T-helper 1 cell treated with Interleukin-12 subunit alpha and Interleukin-12 subunit beta and Interleukin-4 antibody, amounts not matched to agents 30 μg/mL and 1 μg/mL, for 36 hours (primary cell): ENCODE data around the gene CARD19.

Experiments used
- H3K27ac Mint-ChIP-seq: one replicate; pipeline ENCODE4 v1.8.0; 2021; ENCODE audit warnings: mild to moderate bottlenecking, mixed read lengths
- H3K27me3 Mint-ChIP-seq: one replicate; pipeline ENCODE4 v1.8.0; 2021; ENCODE audit warnings: low read depth, mixed read lengths
- H3K36me3 Mint-ChIP-seq: one replicate; pipeline ENCODE4 v1.8.0; 2021; ENCODE audit warnings: low read depth, mixed read lengths
- H3K4me1 Mint-ChIP-seq: one replicate; pipeline ENCODE4 v1.8.0; 2021; ENCODE audit warnings: low read depth, mixed read lengths
- H3K4me3 Mint-ChIP-seq: one replicate; pipeline ENCODE4 v1.8.0; 2021; ENCODE audit warnings: mild to moderate bottlenecking, moderate library complexity, mixed read lengths
- H3K9me3 Mint-ChIP-seq: one replicate; pipeline ENCODE4 v1.8.0; 2021; ENCODE audit warnings: mixed read lengths

CARD19 gene

GRCh38 chr9:93059011-93059714 lies 36.9 kb upstream of the CARD19 start:
- Mint-ChIP-seq H3K36me3 (peaks cover 22% of the 10 kb centered on the region), H3K4me1 (peaks cover 52% of the 10 kb centered on the region), H3K27me3 (no peaks in the 10 kb centered on the region), H3K27ac (peak overlapping the region; percentile 95), H3K9me3 (no peaks in the 10 kb centered on the region), H3K4me3 (peak overlapping the region; percentile 91)

GRCh38 chr9:93059715-93060578 lies 36.1 kb upstream of the CARD19 start:
- H3K27me3 Mint-ChIP-seq: no peaks in the 10 kb centered on the region
- peaks cover 59% of the 10 kb centered on the region for H3K4me1 Mint-ChIP-seq
- no peaks in the 10 kb centered on the region for H3K9me3 Mint-ChIP-seq
- peak overlapping the region; percentile 91 for H3K4me3 Mint-ChIP-seq
- H3K36me3 Mint-ChIP-seq: peaks cover 30% of the 10 kb centered on the region
- peak overlapping the region; percentile 95 for H3K27ac Mint-ChIP-seq

GRCh38 chr9:93060746-93061259 lies 35.2 kb upstream of the CARD19 start:
- Mint-ChIP-seq H3K4me3 (peak overlapping the region; percentile 91), H3K27ac (peak overlapping the region; percentile 95), H3K36me3 (peaks cover 35% of the 10 kb centered on the region), H3K9me3 (no peaks in the 10 kb centered on the region), H3K27me3 (no peaks in the 10 kb centered on the region), H3K4me1 (peaks cover 65% of the 10 kb centered on the region)

- H3K4me1 Mint-ChIP-seq: peaks cover 68% of the 10 kb centered on the region
- no peaks in the 10 kb centered on the region for H3K27me3 Mint-ChIP-seq
- peak overlapping the region; percentile 91 for H3K4me3 Mint-ChIP-seq
- no peaks in the 10 kb centered on the region for H3K9me3 Mint-ChIP-seq
- H3K36me3 Mint-ChIP-seq: peaks cover 38% of the 10 kb centered on the region
- H3K27ac Mint-ChIP-seq: peak overlapping the region; percentile 95
Measured at GRCh38 chr9:93061260-93061751, 34.7 kb upstream of the CARD19 start.

- Mint-ChIP-seq H3K27ac (peak overlapping the region; percentile 95), H3K36me3 (peaks cover 43% of the 10 kb centered on the region), H3K27me3 (no peaks in the 10 kb centered on the region), H3K9me3 (no peaks in the 10 kb centered on the region), H3K4me1 (peaks cover 73% of the 10 kb centered on the region), H3K4me3 (peak overlapping the region; percentile 91)
Measured at GRCh38 chr9:93061791-93062763, 33.9 kb upstream of the CARD19 start.

GRCh38 chr9:93064392-93065134 lies 31.5 kb upstream of the CARD19 start:
- Mint-ChIP-seq H3K36me3 (peaks cover 56% of the 10 kb centered on the region), H3K27me3 (no peaks in the 10 kb centered on the region), H3K9me3 (no peaks in the 10 kb centered on the region), H3K4me1 (peaks cover 75% of the 10 kb centered on the region), H3K4me3 (peak overlapping the region; percentile 81), H3K27ac (peak overlapping the region; percentile 96)

GRCh38 chr9:93065135-93065720 lies 30.8 kb upstream of the CARD19 start:
- no peaks in the 10 kb centered on the region for H3K27me3 Mint-ChIP-seq
- H3K27ac Mint-ChIP-seq: peak overlapping the region; percentile 96
- H3K36me3 Mint-ChIP-seq: peaks cover 54% of the 10 kb centered on the region
- H3K4me3 Mint-ChIP-seq: peak overlapping the region; percentile 81
- H3K4me1 Mint-ChIP-seq: peaks cover 73% of the 10 kb centered on the region
- no peaks in the 10 kb centered on the region for H3K9me3 Mint-ChIP-seq

- H3K36me3 Mint-ChIP-seq: peaks cover 50% of the 10 kb centered on the region
- no peaks in the 10 kb centered on the region for H3K9me3 Mint-ChIP-seq
- peaks cover 59% of the 10 kb centered on the region for H3K4me1 Mint-ChIP-seq
- H3K27me3 Mint-ChIP-seq: no peaks in the 10 kb centered on the region
- H3K4me3 Mint-ChIP-seq: peak overlapping the region; percentile 12
- peak overlapping the region; percentile 45 for H3K27ac Mint-ChIP-seq
Measured at GRCh38 chr9:93066978-93067603, 28.9 kb upstream of the CARD19 start.

GRCh38 chr9:93068956-93069355 lies 27.1 kb upstream of the CARD19 start:
- Mint-ChIP-seq H3K36me3 (peaks cover 50% of the 10 kb centered on the region), H3K4me1 (peaks cover 50% of the 10 kb centered on the region), H3K27me3 (no peaks in the 10 kb centered on the region), H3K4me3 (no peak overlapping the region), H3K27ac (no peak overlapping the region), H3K9me3 (no peaks in the 10 kb centered on the region)

- H3K27me3 Mint-ChIP-seq: no peaks in the 10 kb centered on the region
- H3K9me3 Mint-ChIP-seq: no peaks in the 10 kb centered on the region
- peaks cover 34% of the 10 kb centered on the region for H3K4me1 Mint-ChIP-seq
- no peak overlapping the region for H3K4me3 Mint-ChIP-seq
- peaks cover 37% of the 10 kb centered on the region for H3K36me3 Mint-ChIP-seq
- H3K27ac Mint-ChIP-seq: no peak overlapping the region
Measured at GRCh38 chr9:93071464-93071863, 24.6 kb upstream of the CARD19 start.

- no peaks in the 10 kb centered on the region for H3K27me3 Mint-ChIP-seq
- peak overlapping the region; percentile 49 for H3K27ac Mint-ChIP-seq
- H3K9me3 Mint-ChIP-seq: no peaks in the 10 kb centered on the region
- peaks cover 28% of the 10 kb centered on the region for H3K4me1 Mint-ChIP-seq
- H3K36me3 Mint-ChIP-seq: peaks cover 33% of the 10 kb centered on the region
- no peak overlapping the region for H3K4me3 Mint-ChIP-seq
Measured at GRCh38 chr9:93072383-93072795, 23.6 kb upstream of the CARD19 start.

- Mint-ChIP-seq H3K4me1 (peaks cover 22% of the 10 kb centered on the region), H3K36me3 (peaks cover 37% of the 10 kb centered on the region), H3K27me3 (no peaks in the 10 kb centered on the region), H3K27ac (no peak overlapping the region), H3K4me3 (no peak overlapping the region), H3K9me3 (no peaks in the 10 kb centered on the region)
Measured at GRCh38 chr9:93076101-93076791, 19.8 kb upstream of the CARD19 start.
